A549 treated with Mapracorat at 1 μM for 4 hours (cell line): ENCODE measurements around the gene CD22. TPM values are rescaled to one million over a fixed set of nuclear protein-coding genes. Genes with fewer than 3 reads are reported as not detected.

Experiments
- total RNA-seq: library from RNA; stranded (reverse); fragments of 200-300 nt; extraction: Qiagen RNA extraction; gene quantifications from 5 replicates; pipeline ENCODE4 v1.2.3, GENCODE V29; 2022

The CD22 gene
- total RNA-seq, result 0.85 to 1.8 TPM (median 0.98 TPM) in 5 replicates

DNA sequence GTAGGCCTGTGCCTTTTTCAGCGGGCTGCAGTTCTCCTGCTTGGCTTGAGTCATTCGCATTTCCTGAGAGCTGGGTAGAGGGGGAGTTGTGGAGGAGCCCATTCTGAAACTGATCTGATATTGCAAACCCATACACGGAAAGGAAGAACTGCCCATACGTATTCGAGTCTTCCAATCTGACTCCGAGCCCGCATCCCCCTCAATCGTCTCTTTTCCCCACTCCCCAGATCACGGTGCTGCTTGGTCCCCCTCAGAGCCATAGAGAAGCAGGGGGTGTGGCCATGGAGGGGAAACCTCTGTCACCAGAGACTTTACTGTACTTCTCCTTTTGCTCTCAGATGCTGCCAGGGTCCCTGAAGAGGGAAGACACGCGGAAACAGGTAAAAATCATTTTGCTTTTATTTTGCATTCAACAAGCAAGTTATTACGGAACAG lies at the start of gene CD22:
TSS of gene CD22 (plus strand) at position 337 of the 435 bp plus-strand sequence. CDS start 2,854 bp downstream, outside the sequence.

DNA sequence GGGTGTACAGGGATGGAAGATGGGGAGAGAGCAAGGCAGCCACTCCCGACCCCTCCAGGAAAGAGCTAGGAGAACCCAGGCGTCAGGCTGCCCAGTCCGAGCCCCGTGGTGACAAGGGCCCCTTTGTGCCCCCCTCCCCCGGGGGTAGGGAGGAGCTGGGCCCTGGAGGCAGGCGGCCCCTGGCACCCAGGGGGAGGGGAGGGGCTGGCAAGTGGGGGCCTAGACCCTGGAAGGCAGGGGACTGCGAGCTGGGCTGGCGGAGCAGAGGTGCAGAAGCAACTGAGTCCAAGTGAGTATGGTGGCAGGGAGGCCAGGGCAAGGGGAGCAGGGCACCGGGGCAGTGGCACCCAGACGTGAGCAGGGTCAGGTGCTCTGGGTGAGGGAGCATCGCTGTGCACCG lies 37.1 kb upstream of the CD22 start, which contains the start of gene MAG:
TSS of gene MAG (plus strand) at position 246 of the 400 bp plus-strand sequence. CDS start 3,248 bp downstream, outside the sequence.

DNA sequence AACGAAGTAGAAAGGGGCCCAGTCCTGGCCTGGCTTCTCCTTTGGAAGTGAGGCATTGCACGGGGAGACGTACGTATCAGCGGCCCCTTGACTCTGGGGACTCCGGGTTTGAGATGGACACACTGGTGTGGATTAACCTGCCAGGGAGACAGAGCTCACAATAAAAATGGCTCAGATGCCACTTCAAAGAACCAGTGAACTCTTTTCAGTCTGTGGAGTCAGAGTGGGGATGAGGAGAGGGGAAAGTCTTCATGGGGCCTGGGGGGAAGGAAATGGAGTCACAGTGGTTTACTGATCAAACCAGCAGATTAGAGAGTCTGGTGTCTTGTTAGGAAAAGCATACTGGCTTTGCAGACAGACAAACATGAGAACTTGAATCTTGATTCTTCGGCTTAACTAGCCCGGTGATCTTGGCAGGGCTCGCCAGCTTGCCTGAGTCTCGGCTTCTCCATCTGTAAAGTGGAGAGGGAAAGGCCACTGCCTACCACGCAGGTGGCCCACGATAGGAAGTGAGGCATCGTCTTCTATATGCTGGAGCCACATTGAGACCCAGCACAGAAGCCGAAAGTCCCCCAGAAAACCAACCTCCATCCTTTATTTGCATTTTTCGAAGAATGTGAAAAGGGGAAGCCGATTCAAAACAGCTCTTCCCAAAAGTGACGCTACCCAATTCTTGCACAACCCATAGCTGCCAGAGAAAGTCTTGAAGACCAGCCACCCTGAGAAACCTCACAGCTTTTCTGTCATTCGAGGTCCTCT lies 18.4 kb downstream of the CD22 start, which contains the start of gene FFAR1:
TSS of gene FFAR1 (plus strand) at position 732 of the 759 bp plus-strand sequence. CDS start 3,650 bp downstream, outside the sequence.

DNA sequence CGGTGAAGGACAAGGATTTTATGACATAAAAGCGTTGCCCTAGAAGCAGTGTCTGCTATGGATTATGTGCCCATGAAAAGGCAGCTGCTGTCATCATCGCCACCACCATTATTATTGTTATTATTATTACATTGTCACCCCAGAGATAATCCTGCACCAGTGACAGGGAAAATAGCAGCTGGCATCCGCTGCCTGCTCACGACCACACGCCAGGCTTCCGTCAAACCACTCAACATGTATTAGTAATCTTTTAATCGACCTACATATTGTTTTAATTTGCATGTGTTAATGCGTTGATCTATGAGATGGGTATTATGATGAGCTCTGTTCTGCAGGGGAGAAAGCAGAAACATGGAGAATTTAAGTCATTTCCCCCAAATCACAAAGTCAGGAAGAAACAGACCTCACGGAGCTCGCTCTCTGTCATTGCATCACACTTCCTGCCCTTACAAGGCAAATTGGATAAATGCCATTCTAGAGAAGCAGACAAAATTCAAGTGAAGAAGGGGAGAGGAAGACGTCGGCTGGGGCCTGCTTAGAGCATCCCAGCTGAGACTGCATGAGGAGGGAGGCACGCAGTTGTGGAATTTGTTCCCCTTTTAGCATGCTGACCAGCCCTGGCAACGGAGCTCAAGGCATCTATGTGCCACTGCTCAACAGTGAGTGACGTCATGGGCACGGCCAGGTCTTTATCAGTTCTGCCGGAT lies 29.0 kb downstream of the CD22 start, which contains the start of gene FFAR3:
TSS of gene FFAR3 (plus strand) at position 594 of the 707 bp plus-strand sequence. CDS start 431 bp downstream, outside the sequence.

DNA sequence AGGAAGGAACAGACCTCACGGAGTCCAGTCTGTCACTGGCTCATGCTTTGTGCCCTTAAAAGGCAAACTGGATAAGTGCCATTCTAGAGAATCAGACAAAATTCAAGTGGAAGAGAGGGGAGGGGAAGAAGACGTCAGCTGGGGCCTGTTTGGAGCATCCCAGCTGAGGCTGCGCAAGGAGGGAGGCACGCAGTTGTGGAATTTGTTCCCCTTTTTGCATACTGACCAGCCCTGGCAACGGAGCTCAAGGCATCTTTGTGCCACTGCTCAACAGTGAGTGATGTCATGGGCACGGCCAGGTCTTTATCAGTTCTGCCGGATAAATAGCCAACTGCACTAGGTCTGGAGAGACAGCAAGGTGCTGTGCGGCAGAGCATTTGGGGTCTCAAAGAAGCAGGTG lies 41.7 kb downstream of the CD22 start, which contains the start of gene GPR42:
TSS of gene GPR42 (plus strand) at position 347 of the 400 bp plus-strand sequence. CDS start 292 bp downstream, outside the sequence.

Other genes starting within 250 kb of the CD22 start
- 0.26 to 0.58 TPM (median 0.36 TPM) in 5 replicates for gene FXYD3, start 213.4 kb upstream of the CD22 start, total RNA-seq
- gene LGI4, start 194.1 kb upstream of the CD22 start, total RNA-seq, result 0.08 to 0.30 TPM (median 0.17 TPM) in 5 replicates
- 0.39 to 0.65 TPM (median 0.45 TPM) in 4 of 5 replicates, not detected in the other for gene FXYD1, start 190.4 kb upstream of the CD22 start, total RNA-seq
- 0.28 to 0.65 TPM (median 0.36 TPM) in 3 of 5 replicates, not detected in the others for gene FXYD7, start 185.9 kb upstream of the CD22 start, total RNA-seq
- 196 to 227 TPM (median 204 TPM) in 5 replicates for gene FXYD5, start 174.5 kb upstream of the CD22 start, total RNA-seq
- not detected in 5 replicates for gene FAM187B, start 100.4 kb upstream of the CD22 start, total RNA-seq
- gene LSR, start 80.2 kb upstream of the CD22 start, total RNA-seq, result 7.5 to 13.2 TPM (median 10.2 TPM) in 5 replicates
- 129 to 167 TPM (median 147 TPM) in 5 replicates for gene USF2, start 60.2 kb upstream of the CD22 start, total RNA-seq
- 0.34 TPM in 1 of 5 replicates, not detected in the others for gene HAMP, start 46.7 kb upstream of the CD22 start, total RNA-seq
- not detected in 5 replicates for gene MAG, start 37.0 kb upstream of the CD22 start, total RNA-seq
- not detected in 5 replicates for gene FFAR1, start 18.7 kb downstream of the CD22 start, total RNA-seq
- 0.09 TPM in 1 of 5 replicates, not detected in the others for gene FFAR3, start 29.3 kb downstream of the CD22 start, total RNA-seq
- gene GPR42, start 41.9 kb downstream of the CD22 start, total RNA-seq, result not detected in 5 replicates
- gene FFAR2, start 119.1 kb downstream of the CD22 start, total RNA-seq, result not detected in 5 replicates
- not detected in 5 replicates for gene KRTDAP, start 161.3 kb downstream of the CD22 start, total RNA-seq
- 32.5 to 41.2 TPM (median 37.6 TPM) in 5 replicates for gene DMKN, start 184.5 kb downstream of the CD22 start, total RNA-seq
- gene SBSN, start 199.1 kb downstream of the CD22 start, total RNA-seq, result 2.4 to 3.3 TPM (median 3.2 TPM) in 5 replicates
- gene GAPDHS, start 204.3 kb downstream of the CD22 start, total RNA-seq, result 0.21 TPM in 1 of 5 replicates, not detected in the others
- 374 to 446 TPM (median 422 TPM) in 5 replicates for gene TMEM147, start 216.4 kb downstream of the CD22 start, total RNA-seq
- 0.06 TPM in 1 of 5 replicates, not detected in the others for gene ATP4A, start 234.5 kb downstream of the CD22 start, total RNA-seq